Measurements from ENCODE around the gene HAT1. TPM values are rescaled to one million over a fixed set of nuclear protein-coding genes. Genes with fewer than 3 reads are reported as not detected.
A peak's percentile ranks its signal among the peaks of the same experiment; 100 is the strongest.
"Not testable (repeated sequence)": the region's sequence is repeated elsewhere in the genome, so short reads cannot be mapped to it uniquely, and the experiment has no call there.

Gene HAT1
- total and polyA plus RNA-seq, 4 donors, result 23.8 to 32.6 (median 28.4) TPM

GRCh38 chr2:171997031-171997430 is 74.8 kb downstream of the HAT1 start:
- not testable (repeated sequence) for DNase-seq; H3K4me1 ChIP-seq (ENCODE audit: control insufficient read depth in 1 of 2, insufficient read depth in 2 of 2, low read length in 2 of 2); H3K27ac ChIP-seq (ENCODE audit: low read depth in 1 of 2, low read length in 2 of 2); ATAC-seq (ENCODE audit: low FRiP score); H3K9me3 ChIP-seq (ENCODE audit: control insufficient read depth, low read length); H3K27me3 ChIP-seq (ENCODE audit: control insufficient read depth in 1 of 2, insufficient read depth in 2 of 2, low read length in 1 of 2); H3K4me3 ChIP-seq (ENCODE audit: low read length in 2 of 2); H3K36me3 ChIP-seq (ENCODE audit: control insufficient read depth in 1 of 2, insufficient read depth in 2 of 2, low read length in 1 of 2)
- 89 to 91% methylated on average over 5 of the region's 5 CpGs for WGBS, 2 donors
- intact Hi-C loops (cut with DNase I), result loop anchor here in 1 of 2 donors (10.0 kb wide), 1 partner anchor 108 kb away; the partner anchor contains the start of gene DLX2

GRCh38 chr2:171999161-171999560 is 76.9 kb downstream of the HAT1 start:
- WGBS, 2 donors, result 19 to 22% methylated on average over 4 of the region's 4 CpGs
- intact Hi-C loops (cut with DNase I), result loop anchor here in 1 of 2 donors (10.0 kb wide), 1 partner anchor 106 kb away; the partner anchor contains the start of gene DLX2
- Histone ChIP-seq H3K4me1 (ENCODE audit: control insufficient read depth in 1 of 2, insufficient read depth in 2 of 2, low read length in 2 of 2) (no peaks in the 10 kb centered on the region), H3K36me3 (ENCODE audit: control insufficient read depth in 1 of 2, insufficient read depth in 2 of 2, low read length in 1 of 2) (no peaks in the 10 kb centered on the region), H3K9me3 (ENCODE audit: control insufficient read depth, low read length) (no peaks in the 10 kb centered on the region), H3K27me3 (ENCODE audit: control insufficient read depth in 1 of 2, insufficient read depth in 2 of 2, low read length in 1 of 2) (no peaks in the 10 kb centered on the region), H3K4me3 (ENCODE audit: low read length in 2 of 2) (peak overlapping the region; percentile 54 to 65), H3K27ac (ENCODE audit: low read depth in 1 of 2, low read length in 2 of 2) (no peak overlapping the region)
- no peak for ATAC-seq (ENCODE audit: low FRiP score)
- no peak for DNase-seq

- peak; percentile 94 to 97 for DNase-seq
- no peaks in the 10 kb centered on the region for H3K4me1 ChIP-seq (ENCODE audit: control insufficient read depth in 1 of 2, insufficient read depth in 2 of 2, low read length in 2 of 2)
- H3K27me3 ChIP-seq (ENCODE audit: control insufficient read depth in 1 of 2, insufficient read depth in 2 of 2, low read length in 1 of 2), result no peaks in the 10 kb centered on the region
- H3K9me3 ChIP-seq (ENCODE audit: control insufficient read depth, low read length), result no peaks in the 10 kb centered on the region
- 0% methylated on average over 51 to 73 of the region's 73 CpGs for WGBS, 2 donors
- no peaks in the 10 kb centered on the region for H3K36me3 ChIP-seq (ENCODE audit: control insufficient read depth in 1 of 2, insufficient read depth in 2 of 2, low read length in 1 of 2)
- peak within 1 kb of the TSS; percentile 55 to 65 for H3K4me3 ChIP-seq (ENCODE audit: low read length in 2 of 2)
- intact Hi-C loops (cut with DNase I), result loop anchor here in 1 of 2 donors (2.0 to 10.0 kb wide), 2 partner anchors 77 to 105 kb away; partner anchors contain the start of genes DLX2 and HAT1
- no peak within 1 kb of the TSS for H3K27ac ChIP-seq (ENCODE audit: low read depth in 1 of 2, low read length in 2 of 2)
- peak; percentile 99 for ATAC-seq (ENCODE audit: low FRiP score)
Measured at GRCh38 chr2:171999604-172000469, 77.6 kb downstream of the HAT1 start, which contains the start of gene METAP1D. TSS of gene METAP1D (plus strand) at chr2:171999953. CDS start at chr2:171999970, 17 bp downstream.

- intact Hi-C loops (cut with DNase I), result loop anchor here in 1 of 2 donors (2.0 kb wide), 1 partner anchor 78 kb away; the partner anchor contains the start of gene HAT1
- H3K4me3 ChIP-seq (ENCODE audit: low read length in 2 of 2), result no peak overlapping the region
- WGBS, 2 donors, result 82 to 83% methylated on average over 13 of the region's 13 CpGs
- no peak overlapping the region for H3K27ac ChIP-seq (ENCODE audit: low read depth in 1 of 2, low read length in 2 of 2)
- no peak for ATAC-seq (ENCODE audit: low FRiP score)
- DNase-seq, result no peak
- no peaks in the 10 kb centered on the region for H3K4me1 ChIP-seq (ENCODE audit: control insufficient read depth in 1 of 2, insufficient read depth in 2 of 2, low read length in 2 of 2)
- no peaks in the 10 kb centered on the region for H3K9me3 ChIP-seq (ENCODE audit: control insufficient read depth, low read length)
- H3K27me3 ChIP-seq (ENCODE audit: control insufficient read depth in 1 of 2, insufficient read depth in 2 of 2, low read length in 1 of 2), result no peaks in the 10 kb centered on the region
- H3K36me3 ChIP-seq (ENCODE audit: control insufficient read depth in 1 of 2, insufficient read depth in 2 of 2, low read length in 1 of 2), result no peaks in the 10 kb centered on the region
Measured at GRCh38 chr2:172000696-172001361, 78.6 kb downstream of the HAT1 start.

- intact Hi-C loops (cut with DNase I), result no loop called here
- no peaks in the 10 kb centered on the region for H3K27me3 ChIP-seq (ENCODE audit: control insufficient read depth in 1 of 2, insufficient read depth in 2 of 2, low read length in 1 of 2)
- 98 to 100% methylated on average over 1 of the region's 1 CpG for WGBS, 2 donors
- DNase-seq (no peak), ATAC-seq (ENCODE audit: low FRiP score) (no peak)
- H3K4me3 ChIP-seq (ENCODE audit: low read length in 2 of 2), result no peak overlapping the region
- H3K36me3 ChIP-seq (ENCODE audit: control insufficient read depth in 1 of 2, insufficient read depth in 2 of 2, low read length in 1 of 2), result no peaks in the 10 kb centered on the region
- H3K27ac ChIP-seq (ENCODE audit: low read depth in 1 of 2, low read length in 2 of 2), result no peak overlapping the region
- no peaks in the 10 kb centered on the region for H3K4me1 ChIP-seq (ENCODE audit: control insufficient read depth in 1 of 2, insufficient read depth in 2 of 2, low read length in 2 of 2)
- no peaks in the 10 kb centered on the region for H3K9me3 ChIP-seq (ENCODE audit: control insufficient read depth, low read length)
Measured at GRCh38 chr2:172007372-172007771, 85.1 kb downstream of the HAT1 start.

- WGBS, 2 donors, result 92 to 97% methylated on average over 4 of the region's 4 CpGs
- H3K36me3 ChIP-seq (ENCODE audit: control insufficient read depth in 1 of 2, insufficient read depth in 2 of 2, low read length in 1 of 2), result no peaks in the 10 kb centered on the region
- intact Hi-C loops (cut with DNase I), result no loop called here
- no peak for ATAC-seq (ENCODE audit: low FRiP score)
- no peaks in the 10 kb centered on the region for H3K27me3 ChIP-seq (ENCODE audit: control insufficient read depth in 1 of 2, insufficient read depth in 2 of 2, low read length in 1 of 2)
- no peaks in the 10 kb centered on the region for H3K9me3 ChIP-seq (ENCODE audit: control insufficient read depth, low read length)
- no peak overlapping the region for H3K27ac ChIP-seq (ENCODE audit: low read depth in 1 of 2, low read length in 2 of 2)
- no peak overlapping the region for H3K4me3 ChIP-seq (ENCODE audit: low read length in 2 of 2)
- H3K4me1 ChIP-seq (ENCODE audit: control insufficient read depth in 1 of 2, insufficient read depth in 2 of 2, low read length in 2 of 2), result no peaks in the 10 kb centered on the region
- no peak for DNase-seq
Measured at GRCh38 chr2:172009823-172010222, 87.6 kb downstream of the HAT1 start.

GRCh38 chr2:172011812-172012575 is 89.7 kb downstream of the HAT1 start:
- 75 to 76% methylated on average over 11 of the region's 11 CpGs for WGBS, 2 donors

GRCh38 chr2:172012677-172013391 is 90.6 kb downstream of the HAT1 start:
- WGBS, 2 donors, result 64 to 66% methylated on average over 9 of the region's 9 CpGs
- Histone ChIP-seq H3K9me3 (ENCODE audit: control insufficient read depth, low read length) (no peaks in the 10 kb centered on the region), H3K36me3 (ENCODE audit: control insufficient read depth in 1 of 2, insufficient read depth in 2 of 2, low read length in 1 of 2) (no peaks in the 10 kb centered on the region), H3K27me3 (ENCODE audit: control insufficient read depth in 1 of 2, insufficient read depth in 2 of 2, low read length in 1 of 2) (no peaks in the 10 kb centered on the region), H3K4me3 (ENCODE audit: low read length in 2 of 2) (no peak overlapping the region), H3K27ac (ENCODE audit: low read depth in 1 of 2, low read length in 2 of 2) (no peak overlapping the region), H3K4me1 (ENCODE audit: control insufficient read depth in 1 of 2, insufficient read depth in 2 of 2, low read length in 2 of 2) (no peaks in the 10 kb centered on the region)
- intact Hi-C loops (cut with DNase I), result no loop called here
- ATAC-seq (ENCODE audit: low FRiP score) (no peak), DNase-seq (no peak)

More at GRCh38 chr2:172011812-172012575, 89.7 kb downstream of the HAT1 start:
- ATAC-seq (ENCODE audit: low FRiP score) (no peak), DNase-seq (no peak)
- intact Hi-C loops (cut with DNase I), result no loop called here
- H3K27me3 ChIP-seq (ENCODE audit: control insufficient read depth in 1 of 2, insufficient read depth in 2 of 2, low read length in 1 of 2), result no peaks in the 10 kb centered on the region
- H3K27ac ChIP-seq (ENCODE audit: low read depth in 1 of 2, low read length in 2 of 2), result no peak overlapping the region
- H3K36me3 ChIP-seq (ENCODE audit: control insufficient read depth in 1 of 2, insufficient read depth in 2 of 2, low read length in 1 of 2), result no peaks in the 10 kb centered on the region
- H3K4me3 ChIP-seq (ENCODE audit: low read length in 2 of 2), result no peak overlapping the region
- H3K9me3 ChIP-seq (ENCODE audit: control insufficient read depth, low read length), result no peaks in the 10 kb centered on the region
- H3K4me1 ChIP-seq (ENCODE audit: control insufficient read depth in 1 of 2, insufficient read depth in 2 of 2, low read length in 2 of 2), result no peaks in the 10 kb centered on the region
